Esophagus squamous epithelium (tissue), 5 donors: Measurements from ENCODE around the gene BRME1. TPM values are rescaled to one million over a fixed set of nuclear protein-coding genes. Genes with fewer than 3 reads are reported as not detected.

Experiments
- DNase-seq: peaks from one replicate; lab custom pipeline; 2025; lab: John Stamatoyannopoulos, UW
- H3K27ac ChIP-seq, 4 donors: fragments of 200-600 bp; sonication (generic); one replicate each; pipeline ENCODE4 v1.5.1; 2016 to 2019; ENCODE audit warnings: mild to moderate bottlenecking in 1 of 4
- H3K27me3 ChIP-seq, 4 donors: fragments of 200-600 bp; sonication (generic); 1 replicate in 3 of 4; 2 replicates in 1 of 4; pipeline versions ENCODE4 v1.5.1 to v1.6.0; 2017 to 2021; ENCODE audit warnings: antibody characterized with exemption in 1 of 4
- H3K36me3 ChIP-seq, 3 donors: fragments of 200-600 bp; sonication (generic); one replicate each; pipeline ENCODE4 v1.5.1; 2016 to 2019
- H3K4me1 ChIP-seq, 3 donors: fragments of 200-600 bp; sonication (generic); one replicate each; pipeline ENCODE4 v1.5.1; 2017 to 2019
- H3K4me3 ChIP-seq, 4 donors: fragments of 200-600 bp; sonication (generic); 1 replicate in 3 of 4; 2 replicates in 1 of 4; pipeline ENCODE4 v1.5.1; 2016 to 2019; ENCODE audit warnings: mild to moderate bottlenecking in 2 of 4, moderate library complexity in 1 of 4
- H3K9me3 ChIP-seq, 3 donors: fragments of 200-600 bp; sonication (generic); one replicate each; pipeline ENCODE4 v1.5.1; 2016 to 2019
- CTCF ChIP-seq, 6 experiments: fragments of 450-650 bp in 4 of 6; fragments of 200-600 bp in 2 of 6; sonication (generic) in 2 of 6; IDR thresholded peaks; one replicate each; pipeline ENCODE4 v1.5.1; 2016 to 2019; ENCODE audit warnings: antibody characterized with exemption in 6 of 6, mild to moderate bottlenecking in 4 of 6, moderate library complexity in 4 of 6
- POLR2A ChIP-seq, 4 donors: fragments of 450-650 bp; IDR thresholded peaks; one replicate each; pipeline ENCODE4 v1.6.1; 2017; ENCODE audit warnings: antibody characterized with exemption in 4 of 4, mild to moderate bottlenecking in 4 of 4, moderate library complexity in 3 of 4
- WGBS, 2 donors: methylation state at CpG; one replicate each; pipeline ENCODE4 v1.1.5; 2018; 5-methylcytosine and 5-hydroxymethylcytosine counted together
- intact Hi-C: fragments of 100-400 bp; cut with DNase I; formaldehyde crosslinking; loops from one replicate; pipeline ENCODE4 v1.15.0; 2022
- total RNA-seq, 4 donors: library from RNA; depleted of rRNA; stranded (reverse); fragments of >200 nt; gene quantifications; one replicate each; pipeline ENCODE4 v1.1.0, GENCODE V29; 2016
- donor health status: DM: yes; HTN: yes; CAD: no.

BRME1 gene
- total RNA-seq, 4 donors from 2014 or later = 1.8 to 6.3 (median 4.0) TPM

- TF ChIP-seq POLR2A (IDR thresholded peaks at IDR 0.05) (no peak), CTCF (IDR thresholded peaks at IDR 0.05) (no peak)
- DNase-seq = no peak
- Histone ChIP-seq H3K4me3 (no peak overlapping the region), H3K27ac (no peak overlapping the region), H3K9me3 (no peaks in the 10 kb centered on the region), H3K4me1 (peaks cover 23 to 49% (median 28%) of the 10 kb centered on the region in 3 donors), H3K27me3 (peaks cover 0 to 6% (median 0%) of the 10 kb centered on the region in 4 donors), H3K36me3 (no peaks in the 10 kb centered on the region)
- intact Hi-C loops = no loop called here
- WGBS, 2 donors = 92% methylated on average over 7 of the region's 27 CpGs; no CpG with 5 or more reads in 1 of the 2 donors
Observed at GRCh38 chr19:13877303-13877702, 28.6 kb downstream of the BRME1 start.

GRCh38 chr19:13876834-13877233, 29.1 kb downstream of the BRME1 start, which contains the start of gene NANOS3:
NANOS3 (plus strand) TSS chr19:13877134; CDS start chr19:13877249, 115 bp downstream.
- Histone ChIP-seq H3K36me3 (no peaks in the 10 kb centered on the region), H3K27ac (no peak within 1 kb of the TSS), H3K27me3 (peaks cover 0 to 6% (median 0%) of the 10 kb centered on the region in 4 donors), H3K4me3 (no peak within 1 kb of the TSS), H3K4me1 (peaks cover 21 to 45% (median 26%) of the 10 kb centered on the region in 3 donors), H3K9me3 (no peaks in the 10 kb centered on the region)
- 33 to 48% methylated on average over 1 to 4 of the region's 5 CpGs for WGBS, 2 donors
- TF ChIP-seq CTCF (IDR thresholded peaks at IDR 0.05) = no peak
- no peak for TF ChIP-seq POLR2A (IDR thresholded peaks at IDR 0.05)
- intact Hi-C loops = no loop called here
- DNase-seq = no peak

GRCh38 chr19:13875824-13876223, 30.1 kb downstream of the BRME1 start:
- Histone ChIP-seq H3K27me3 (peaks cover 0 to 6% (median 0%) of the 10 kb centered on the region in 4 donors), H3K4me1 (peaks cover 11 to 35% (median 15%) of the 10 kb centered on the region in 3 donors), H3K4me3 (no peak overlapping the region), H3K36me3 (no peaks in the 10 kb centered on the region), H3K27ac (no peak overlapping the region), H3K9me3 (no peaks in the 10 kb centered on the region)
- no peak for DNase-seq
- TF ChIP-seq POLR2A (IDR thresholded peaks at IDR 0.05) = no peak
- no peak for TF ChIP-seq CTCF (IDR thresholded peaks at IDR 0.05)
- intact Hi-C loops = no loop called here
- WGBS, 2 donors = 92 to 93% methylated on average over 4 to 5 of the region's 5 CpGs

- DNase-seq = no peak
- 30 to 54% methylated on average over 9 to 24 of the region's 35 CpGs for WGBS, 2 donors
Observed at GRCh38 chr19:13873834-13874515, 31.9 kb downstream of the BRME1 start.

More at GRCh38 chr19:13873834-13874515, 31.9 kb downstream of the BRME1 start:
- Histone ChIP-seq H3K36me3 (no peaks in the 10 kb centered on the region), H3K27me3 (peaks cover 0 to 6% (median 0%) of the 10 kb centered on the region in 4 donors), H3K4me1 (peaks cover 5 to 21% (median 5%) of the 10 kb centered on the region in 3 donors), H3K4me3 (no peak overlapping the region), H3K9me3 (no peaks in the 10 kb centered on the region), H3K27ac (no peak overlapping the region)
- TF ChIP-seq POLR2A (IDR thresholded peaks at IDR 0.05) = no peak
- TF ChIP-seq CTCF (IDR thresholded peaks at IDR 0.05) = no peak
- intact Hi-C loops = no loop called here
